GM19043 (cell line): Measurements from ENCODE around the gene PTPRN2.

ENCODE experiments used
- ATAC-seq: cut with Tn5 transposase; IDR thresholded peaks from one replicate; pipeline ENCODE4 v1.9.1; 2021; ENCODE audit warnings: low read depth; ENCODE audit not compliant: unreplicated experiment

PTPRN2 gene

GRCh38 chr7:158558816-158559215 is 28.8 kb downstream of the PTPRN2 start:
- ATAC-seq, result no peak

GRCh38 chr7:158557441-158557755 is 30.2 kb downstream of the PTPRN2 start:
- ATAC-seq, result no peak

- no peak for ATAC-seq
Observed at GRCh38 chr7:158556721-158557440, 30.7 kb downstream of the PTPRN2 start.

GRCh38 chr7:158555034-158555520 is 32.5 kb downstream of the PTPRN2 start:
- no peak for ATAC-seq

GRCh38 chr7:158550886-158551452 is 36.7 kb downstream of the PTPRN2 start:
- ATAC-seq, result no peak

GRCh38 chr7:158550394-158550700 is 37.3 kb downstream of the PTPRN2 start:
- no peak for ATAC-seq

GRCh38 chr7:158549616-158550393 is 37.8 kb downstream of the PTPRN2 start:
- no peak for ATAC-seq

- ATAC-seq, result no peak
Observed at GRCh38 chr7:158549176-158549615, 38.4 kb downstream of the PTPRN2 start.

- no peak for ATAC-seq
Observed at GRCh38 chr7:158548726-158549125, 38.9 kb downstream of the PTPRN2 start.

GRCh38 chr7:158547817-158548216 is 39.8 kb downstream of the PTPRN2 start:
- ATAC-seq, result no peak

- no peak for ATAC-seq
Observed at GRCh38 chr7:158546626-158547025, 41.0 kb downstream of the PTPRN2 start.

- ATAC-seq, result no peak
Observed at GRCh38 chr7:158546214-158546613, 41.4 kb downstream of the PTPRN2 start.

GRCh38 chr7:158544708-158545107 is 42.9 kb downstream of the PTPRN2 start:
- ATAC-seq, result no peak

- ATAC-seq, result no peak
Observed at GRCh38 chr7:158543840-158544239, 43.8 kb downstream of the PTPRN2 start.

GRCh38 chr7:158542651-158543566 is 44.7 kb downstream of the PTPRN2 start:
- ATAC-seq, result no peak

- peak; percentile 86 for ATAC-seq
Observed at GRCh38 chr7:158541346-158542010, 46.1 kb downstream of the PTPRN2 start.

GRCh38 chr7:158539711-158540146 is 47.9 kb downstream of the PTPRN2 start:
- no peak for ATAC-seq

GRCh38 chr7:158538156-158538946 is 49.3 kb downstream of the PTPRN2 start:
- no peak for ATAC-seq

GRCh38 chr7:158537516-158537882 is 50.1 kb downstream of the PTPRN2 start:
- no peak for ATAC-seq
